H1 (cell line): ENCODE measurements around the gene ADCY1.

ENCODE experiments used
- CTCF ChIP-seq, 3 experiments: IDR thresholded peaks; 1 replicate in 2 of 3; 2 replicates in 1 of 3; pipeline versions ENCODE4 v1.5.1 to v1.6.1; 2011; ENCODE audit warnings: low read length in 3 of 3, mild to moderate bottlenecking in 3 of 3, inconsistent platforms in 2 of 3, low read depth in 1 of 3, moderate library complexity in 1 of 3; ENCODE audit not compliant: insufficient read depth in 1 of 3; ENCODE audit errors: control extremely low read depth in 1 of 3
- JUN ChIP-seq: IDR thresholded peaks from 2 replicates; pipeline ENCODE4 v1.6.1; 2011; ENCODE audit warnings: low read depth, mild to moderate bottlenecking, improper control_type of control experiment, low read length
- TAF1 ChIP-seq: IDR thresholded peaks from 2 replicates; pipeline ENCODE4 v1.6.1; 2011; ENCODE audit warnings: mild to moderate bottlenecking, low read depth, low read length
- USF2 ChIP-seq: IDR thresholded peaks from 2 replicates; pipeline ENCODE4 v1.6.1; 2011; ENCODE audit warnings: low read length, improper control_type of control experiment

GRCh38 chr7:45598886-45599520 is 24.8 kb downstream of the ADCY1 start:
- TF ChIP-seq CTCF (IDR thresholded peaks at IDR 0.05; ENCODE audit: control extremely low read depth in 1 of 3, insufficient read depth in 1 of 3, low read depth in 1 of 3, low read length in 3 of 3) (no peak), USF2 (no peak), TAF1 (no peak), JUN (no peak)
